Cortex of kidney (tissue), 1 donor: Measurements from ENCODE around the gene HSPA4L.

Experiments
- DNase-seq: peaks from one replicate; lab custom pipeline; 2025; lab: John Stamatoyannopoulos, UW

HSPA4L gene

GRCh38 chr4:127783955-127784770 is 2.0 kb downstream of the HSPA4L start:
- no peak for DNase-seq

- no peak for DNase-seq
Observed at GRCh38 chr4:127788517-127788916, 6.4 kb downstream of the HSPA4L start.

GRCh38 chr4:127791391-127791790 is 9.3 kb downstream of the HSPA4L start:
- DNase-seq: no peak

- DNase-seq: no peak
Observed at GRCh38 chr4:127793528-127793927, 11.4 kb downstream of the HSPA4L start.

GRCh38 chr4:127799711-127800110 is 17.6 kb downstream of the HSPA4L start:
- no peak for DNase-seq

GRCh38 chr4:127809173-127809800 is 27.2 kb downstream of the HSPA4L start:
- DNase-seq: no peak

GRCh38 chr4:127810551-127810950 is 28.4 kb downstream of the HSPA4L start:
- DNase-seq: no peak

GRCh38 chr4:127822430-127822829 is 40.3 kb downstream of the HSPA4L start:
- DNase-seq: no peak

- DNase-seq: no peak
Observed at GRCh38 chr4:127828121-127828520, 46.0 kb downstream of the HSPA4L start.

GRCh38 chr4:127829014-127829413 is 46.9 kb downstream of the HSPA4L start:
- no peak for DNase-seq

- DNase-seq: no peak
Observed at GRCh38 chr4:127832585-127832984, 50.5 kb downstream of the HSPA4L start.

GRCh38 chr4:127843704-127844600 is 61.8 kb downstream of the HSPA4L start:
- DNase-seq: no peak

- no peak for DNase-seq
Observed at GRCh38 chr4:127844601-127845116, 62.5 kb downstream of the HSPA4L start.

GRCh38 chr4:127846061-127846460 is 63.9 kb downstream of the HSPA4L start:
- DNase-seq: no peak

GRCh38 chr4:127846765-127847164 is 64.6 kb downstream of the HSPA4L start:
- no peak for DNase-seq

GRCh38 chr4:127849505-127850234 is 67.5 kb downstream of the HSPA4L start:
- DNase-seq: no peak

GRCh38 chr4:127852661-127853060 is 70.5 kb downstream of the HSPA4L start:
- no peak for DNase-seq

GRCh38 chr4:127856196-127856812 is 74.2 kb downstream of the HSPA4L start:
- no peak for DNase-seq

- no peak for DNase-seq
Observed at GRCh38 chr4:127856813-127857447, 74.8 kb downstream of the HSPA4L start.

- no peak for DNase-seq
Observed at GRCh38 chr4:127857641-127858040, 75.5 kb downstream of the HSPA4L start.

GRCh38 chr4:127868196-127868595 is 86.1 kb downstream of the HSPA4L start:
- no peak for DNase-seq
